Osteocyte (in vitro differentiated cells): ENCODE measurements around the gene VPS33B. TPM values are rescaled to one million over a fixed set of nuclear protein-coding genes. Genes with fewer than 3 reads are reported as not detected.

Experiments used
- DNase-seq: peaks from one replicate; pipeline ENCODE4 v3.0.0; 2021; ENCODE audit warnings: mixed read lengths; ENCODE audit not compliant: unreplicated experiment; ENCODE audit errors: extremely low spot score
- H3K27ac Mint-ChIP-seq: one replicate; pipeline ENCODE4 v1.8.0; 2021; ENCODE audit warnings: mild to moderate bottlenecking, mixed read lengths; ENCODE audit not compliant: unreplicated experiment
- H3K27me3 Mint-ChIP-seq: one replicate; pipeline ENCODE4 v1.8.0; 2021; ENCODE audit warnings: mixed read lengths; ENCODE audit not compliant: unreplicated experiment
- H3K36me3 Mint-ChIP-seq: one replicate; pipeline ENCODE4 v1.8.0; 2021; ENCODE audit warnings: mixed read lengths; ENCODE audit not compliant: unreplicated experiment
- H3K4me1 Mint-ChIP-seq: one replicate; pipeline ENCODE4 v1.8.0; 2021; ENCODE audit warnings: mixed read lengths; ENCODE audit not compliant: unreplicated experiment
- H3K4me3 Mint-ChIP-seq: one replicate; pipeline ENCODE4 v1.8.0; 2021; ENCODE audit warnings: mild to moderate bottlenecking, moderate library complexity, mixed read lengths; ENCODE audit not compliant: unreplicated experiment
- H3K9me3 Mint-ChIP-seq: one replicate; pipeline ENCODE4 v1.8.0; 2021; ENCODE audit warnings: mixed read lengths; ENCODE audit not compliant: unreplicated experiment
- total RNA-seq: library from RNA; stranded (reverse); gene quantifications from 2 replicates; pipeline ENCODE4 v1.2.1, GENCODE V29; 2021
- TF ChIP-seq, protein P1 (sequence below): fragments of 200-600 bp; sonication (generic); IDR thresholded peaks from 2 replicates; pipeline ENCODE4 v1.5.0; 2021; ENCODE audit warnings: antibody characterized with exemption, mild to moderate bottlenecking, moderate library complexity

The VPS33B gene
- total RNA-seq, 1 donor from 2014 or later: 13.7 TPM

DNA sequence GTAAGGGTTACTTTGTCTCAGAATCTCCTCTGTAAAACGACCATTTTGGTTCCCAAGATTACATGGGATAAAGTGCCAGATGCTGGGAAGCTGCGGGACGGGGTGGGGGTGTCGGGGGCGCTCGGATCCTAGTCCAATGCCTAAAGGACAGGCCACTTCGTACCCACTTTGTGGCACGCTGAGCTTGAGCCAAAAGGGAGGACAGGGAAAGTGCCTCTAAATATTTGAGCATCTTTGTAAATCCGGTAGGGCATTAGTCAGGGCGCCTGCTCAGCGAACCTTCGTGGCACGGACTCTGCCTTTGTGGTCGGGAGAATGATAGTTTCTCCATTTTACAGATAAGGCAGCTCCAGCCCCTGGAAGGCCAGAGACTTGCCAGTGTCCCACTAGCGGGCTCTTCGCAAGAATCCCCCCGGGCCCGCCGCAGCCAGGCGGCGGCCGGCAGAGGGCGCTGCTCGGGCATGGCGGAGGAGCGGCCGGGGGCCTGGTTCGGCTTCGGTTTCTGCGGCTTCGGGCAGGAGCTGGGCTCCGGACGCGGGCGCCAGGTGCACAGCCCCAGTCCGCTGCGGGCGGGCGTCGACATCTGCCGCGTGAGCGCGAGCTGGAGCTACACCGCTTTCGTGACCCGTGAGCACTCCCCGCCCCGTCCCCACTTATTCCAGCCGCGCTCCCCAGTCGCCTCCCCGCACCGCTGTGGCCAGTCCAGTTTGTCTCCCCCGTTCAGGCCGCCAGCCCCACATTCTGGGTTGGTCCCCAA lies 65.9 kb downstream of the VPS33B start:
- peak overlapping the region; percentile 73 for H3K4me3 Mint-ChIP-seq
- no peaks in the 10 kb centered on the region for H3K27me3 Mint-ChIP-seq
- peak; percentile 94 for DNase-seq
- H3K4me1 Mint-ChIP-seq: peaks cover 23% of the 10 kb centered on the region
- H3K27ac Mint-ChIP-seq: peak overlapping the region; percentile 52
- no peaks in the 10 kb centered on the region for H3K9me3 Mint-ChIP-seq
- TF ChIP-seq, protein P1, sequence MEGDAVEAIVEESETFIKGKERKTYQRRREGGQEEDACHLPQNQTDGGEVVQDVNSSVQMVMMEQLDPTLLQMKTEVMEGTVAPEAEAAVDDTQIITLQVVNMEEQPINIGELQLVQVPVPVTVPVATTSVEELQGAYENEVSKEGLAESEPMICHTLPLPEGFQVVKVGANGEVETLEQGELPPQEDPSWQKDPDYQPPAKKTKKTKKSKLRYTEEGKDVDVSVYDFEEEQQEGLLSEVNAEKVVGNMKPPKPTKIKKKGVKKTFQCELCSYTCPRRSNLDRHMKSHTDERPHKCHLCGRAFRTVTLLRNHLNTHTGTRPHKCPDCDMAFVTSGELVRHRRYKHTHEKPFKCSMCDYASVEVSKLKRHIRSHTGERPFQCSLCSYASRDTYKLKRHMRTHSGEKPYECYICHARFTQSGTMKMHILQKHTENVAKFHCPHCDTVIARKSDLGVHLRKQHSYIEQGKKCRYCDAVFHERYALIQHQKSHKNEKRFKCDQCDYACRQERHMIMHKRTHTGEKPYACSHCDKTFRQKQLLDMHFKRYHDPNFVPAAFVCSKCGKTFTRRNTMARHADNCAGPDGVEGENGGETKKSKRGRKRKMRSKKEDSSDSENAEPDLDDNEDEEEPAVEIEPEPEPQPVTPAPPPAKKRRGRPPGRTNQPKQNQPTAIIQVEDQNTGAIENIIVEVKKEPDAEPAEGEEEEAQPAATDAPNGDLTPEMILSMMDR: peak; percentile 96
- peaks cover 22% of the 10 kb centered on the region for H3K36me3 Mint-ChIP-seq

DNA sequence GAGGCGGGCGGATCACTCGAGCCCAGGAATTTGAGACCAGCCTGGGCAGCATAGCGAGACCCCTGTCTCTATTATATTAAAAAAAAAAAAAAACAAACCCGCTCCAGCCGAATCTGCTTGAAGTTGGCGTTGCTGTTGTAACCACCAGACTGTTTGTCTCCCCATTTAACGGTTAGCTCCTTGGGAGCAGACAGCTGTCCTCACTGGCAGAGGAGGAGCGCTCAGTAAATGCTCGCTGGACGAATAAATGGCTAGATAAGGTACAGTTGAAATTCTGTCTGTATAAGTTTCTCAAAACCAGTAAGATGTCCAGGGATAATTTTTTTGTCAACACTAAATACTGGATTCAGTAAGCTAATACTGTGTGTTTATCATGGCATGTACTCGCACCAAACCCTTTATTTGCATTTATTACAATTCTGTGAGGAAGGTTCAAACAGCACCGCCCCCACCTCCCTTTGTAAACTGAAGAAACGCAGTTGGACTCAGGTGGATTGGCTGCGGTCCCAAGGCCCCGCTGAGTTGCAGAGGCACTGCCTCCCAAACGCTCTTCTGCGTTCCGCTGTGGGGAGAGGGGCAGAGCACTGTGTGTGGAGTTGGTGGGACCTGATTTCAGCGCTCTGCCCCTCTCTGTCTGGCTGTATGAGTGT lies 66.6 kb downstream of the VPS33B start:
- DNase-seq: no peak
- Mint-ChIP-seq H3K27ac (peak overlapping the region; percentile 52), H3K4me3 (peak overlapping the region; percentile 85), H3K9me3 (no peaks in the 10 kb centered on the region), H3K36me3 (peaks cover 18% of the 10 kb centered on the region), H3K27me3 (no peaks in the 10 kb centered on the region), H3K4me1 (peaks cover 23% of the 10 kb centered on the region)
- TF ChIP-seq, protein P1: no peak

DNA sequence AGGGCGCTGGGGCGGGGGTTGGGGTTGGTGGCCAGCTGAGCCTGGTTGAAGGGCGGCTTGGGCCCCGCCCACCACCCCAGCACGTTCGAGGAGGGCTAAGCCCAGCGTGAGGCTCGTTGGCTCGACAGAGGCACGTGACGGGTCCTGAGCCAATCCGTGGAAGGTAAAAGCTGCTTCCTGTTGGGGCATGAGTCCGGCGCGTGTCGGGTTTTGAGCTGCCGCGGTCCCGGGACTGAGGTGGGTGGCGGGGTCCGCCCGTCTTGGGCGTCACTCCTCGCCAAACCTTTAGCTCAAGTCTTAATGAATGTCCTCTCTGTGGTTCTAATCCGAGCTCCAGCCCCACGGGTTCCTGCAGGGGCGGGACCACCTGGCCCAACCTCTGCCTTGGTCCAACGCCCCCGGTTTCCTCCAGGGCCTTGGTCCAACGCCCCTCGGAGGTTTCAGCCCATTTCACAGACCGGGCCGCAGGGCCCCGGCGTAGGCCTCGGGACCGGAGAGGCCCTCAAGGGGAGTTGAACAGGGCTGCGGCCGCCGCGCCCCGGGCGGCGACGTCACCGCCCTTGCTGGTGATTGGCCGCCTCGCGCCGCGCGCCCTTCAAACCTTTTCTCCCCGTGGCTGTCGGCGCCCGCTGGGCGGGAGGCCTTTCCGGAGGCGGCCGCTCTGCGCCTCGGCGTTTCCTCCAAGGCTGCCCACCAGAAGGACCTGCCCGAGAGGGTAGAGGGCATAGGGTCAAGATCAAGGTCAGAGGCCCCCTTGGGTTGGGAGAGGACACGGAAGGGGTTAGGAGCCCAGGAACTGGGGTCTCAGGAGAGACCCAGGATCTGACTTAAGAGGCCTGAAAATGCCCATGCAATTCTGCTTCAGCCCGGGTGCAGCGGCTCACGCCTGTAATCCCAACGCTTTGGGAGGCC lies 67.4 kb downstream of the VPS33B start, which contains the start of gene RCCD1:
Gene RCCD1, plus strand, starts transcription at position 173 of the 912 bp plus-strand sequence. CDS start 1,851 bp downstream, outside the sequence.
- peaks cover 18% of the 10 kb centered on the region for H3K36me3 Mint-ChIP-seq
- H3K27ac Mint-ChIP-seq: peak within 1 kb of the TSS; percentile 91
- peak within 1 kb of the TSS; percentile 85 for H3K4me3 Mint-ChIP-seq
- peaks cover 23% of the 10 kb centered on the region for H3K4me1 Mint-ChIP-seq
- no peaks in the 10 kb centered on the region for H3K27me3 Mint-ChIP-seq
- no peaks in the 10 kb centered on the region for H3K9me3 Mint-ChIP-seq
- TF ChIP-seq, protein P1: no peak
- DNase-seq: peak; percentile 97

DNA sequence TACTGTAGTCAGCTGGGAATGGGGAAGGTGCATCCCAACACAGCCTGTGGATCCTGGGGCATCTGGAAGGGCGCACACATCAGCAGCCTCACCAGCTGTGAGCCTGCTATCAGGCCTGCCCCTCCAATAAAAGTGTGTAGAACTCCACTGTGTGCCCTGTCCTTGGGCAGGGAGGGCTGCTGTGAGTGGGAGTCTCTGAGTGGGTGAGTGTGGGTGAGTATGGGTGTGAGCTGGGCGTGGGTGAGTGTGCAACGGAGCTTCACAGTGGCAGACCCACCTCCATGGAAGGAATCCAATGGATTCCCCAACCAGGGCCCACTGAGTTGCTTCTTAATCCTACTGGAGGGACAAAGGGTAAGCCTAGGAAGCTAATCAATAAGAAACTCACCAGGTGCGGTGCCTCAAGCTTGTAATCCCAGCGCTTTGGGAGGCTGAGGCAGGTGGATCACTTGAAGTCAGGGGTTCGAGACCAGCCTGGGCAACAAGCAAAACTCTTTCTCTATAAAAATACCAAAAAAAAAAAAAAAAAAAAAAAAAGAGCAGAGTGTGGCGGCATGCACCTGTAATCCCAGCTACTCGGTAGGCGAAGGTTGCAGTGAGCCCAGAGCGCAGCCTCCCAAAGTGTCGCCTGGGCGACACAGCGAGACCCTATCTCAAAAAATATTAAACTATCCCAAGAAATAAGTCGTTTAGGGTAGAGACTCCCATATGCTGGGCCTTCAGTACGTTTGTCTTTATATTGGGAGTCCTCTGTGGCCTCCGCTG lies 68.3 kb downstream of the VPS33B start:
- peaks cover 18% of the 10 kb centered on the region for H3K36me3 Mint-ChIP-seq
- H3K4me1 Mint-ChIP-seq: peaks cover 23% of the 10 kb centered on the region
- DNase-seq: no peak
- H3K27ac Mint-ChIP-seq: peak overlapping the region; percentile 91
- TF ChIP-seq, protein P1: no peak
- H3K27me3 Mint-ChIP-seq: no peaks in the 10 kb centered on the region
- H3K4me3 Mint-ChIP-seq: peak overlapping the region; percentile 85
- H3K9me3 Mint-ChIP-seq: no peaks in the 10 kb centered on the region
